Right hindlimb (tissue), 1 donor: Measurements from ENCODE around the gene CCDC121.

Source experiments
- DNase-seq: peaks from one replicate; pipeline ENCODE4 v3.0.0-alpha.2; 2018

Gene CCDC121

GRCh38 chr2:27581417-27582128 lies 47.2 kb downstream of the CCDC121 start:
- DNase-seq: no peak
